Measurements from ENCODE around the gene ARHGAP25. TPM values are rescaled to one million over a fixed set of nuclear protein-coding genes. Genes with fewer than 3 reads are reported as not detected.

The ARHGAP25 gene
- total and polyA plus RNA-seq, 8 donors, result 1.4 to 8.4 (median 2.0) TPM

DNA sequence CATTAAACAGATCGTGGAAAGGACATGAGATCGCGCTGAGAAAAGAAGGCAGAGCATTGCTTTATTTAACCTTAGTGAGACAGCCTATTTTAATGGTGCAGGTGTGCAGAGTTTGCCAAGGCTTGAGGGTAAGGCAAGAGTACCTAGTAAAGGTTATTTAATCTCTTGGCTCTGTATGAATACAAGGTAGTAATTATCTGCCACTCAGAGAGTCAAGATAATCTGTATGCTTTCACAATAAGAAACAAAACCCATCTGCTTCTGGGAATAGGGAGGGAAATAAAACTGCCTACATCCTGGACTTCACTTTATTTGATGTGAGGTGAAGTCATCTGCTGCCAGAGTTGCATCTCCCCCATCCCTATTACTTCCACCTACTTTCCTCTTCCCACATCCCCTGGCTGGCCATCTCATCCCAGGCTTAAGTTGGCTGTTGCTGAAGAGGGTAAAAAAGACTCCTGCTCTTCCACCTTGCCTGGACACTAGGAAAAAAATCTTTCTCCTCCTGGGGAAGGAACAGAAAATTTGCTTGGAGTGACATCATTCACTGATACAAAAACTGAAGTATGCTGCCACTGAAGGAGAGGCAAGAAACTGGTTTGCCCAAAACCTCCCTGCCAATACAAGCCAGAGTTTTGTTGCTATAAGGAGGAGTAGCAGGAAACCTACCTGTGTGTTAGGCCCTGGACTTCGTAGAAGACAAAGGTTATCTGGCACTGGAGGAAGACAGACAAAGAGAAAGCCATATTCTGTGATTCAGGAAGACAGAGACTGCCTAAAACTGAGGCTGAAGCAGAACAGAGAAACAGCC lies 35.8 kb upstream of the ARHGAP25 start:
- intact Hi-C loops (cut with DNase I), result no loop called here
- WGBS, 2 donors, result 65 to 87% methylated on average over 4 of the region's 4 CpGs
- Histone ChIP-seq H3K4me3 (no peak overlapping the region), H3K9me3 (no peaks in the 10 kb centered on the region), H3K27ac (no peak overlapping the region), H3K4me1 (no peaks in the 10 kb centered on the region), H3K27me3 (no peaks in the 10 kb centered on the region), H3K36me3 (no peaks in the 10 kb centered on the region)
- no peak for FAIRE-seq
- no peak for DNase-seq
- TF ChIP-seq, protein P1, sequence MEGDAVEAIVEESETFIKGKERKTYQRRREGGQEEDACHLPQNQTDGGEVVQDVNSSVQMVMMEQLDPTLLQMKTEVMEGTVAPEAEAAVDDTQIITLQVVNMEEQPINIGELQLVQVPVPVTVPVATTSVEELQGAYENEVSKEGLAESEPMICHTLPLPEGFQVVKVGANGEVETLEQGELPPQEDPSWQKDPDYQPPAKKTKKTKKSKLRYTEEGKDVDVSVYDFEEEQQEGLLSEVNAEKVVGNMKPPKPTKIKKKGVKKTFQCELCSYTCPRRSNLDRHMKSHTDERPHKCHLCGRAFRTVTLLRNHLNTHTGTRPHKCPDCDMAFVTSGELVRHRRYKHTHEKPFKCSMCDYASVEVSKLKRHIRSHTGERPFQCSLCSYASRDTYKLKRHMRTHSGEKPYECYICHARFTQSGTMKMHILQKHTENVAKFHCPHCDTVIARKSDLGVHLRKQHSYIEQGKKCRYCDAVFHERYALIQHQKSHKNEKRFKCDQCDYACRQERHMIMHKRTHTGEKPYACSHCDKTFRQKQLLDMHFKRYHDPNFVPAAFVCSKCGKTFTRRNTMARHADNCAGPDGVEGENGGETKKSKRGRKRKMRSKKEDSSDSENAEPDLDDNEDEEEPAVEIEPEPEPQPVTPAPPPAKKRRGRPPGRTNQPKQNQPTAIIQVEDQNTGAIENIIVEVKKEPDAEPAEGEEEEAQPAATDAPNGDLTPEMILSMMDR (IDR thresholded peaks at IDR 0.05), result no peak
- no peak for ATAC-seq

DNA sequence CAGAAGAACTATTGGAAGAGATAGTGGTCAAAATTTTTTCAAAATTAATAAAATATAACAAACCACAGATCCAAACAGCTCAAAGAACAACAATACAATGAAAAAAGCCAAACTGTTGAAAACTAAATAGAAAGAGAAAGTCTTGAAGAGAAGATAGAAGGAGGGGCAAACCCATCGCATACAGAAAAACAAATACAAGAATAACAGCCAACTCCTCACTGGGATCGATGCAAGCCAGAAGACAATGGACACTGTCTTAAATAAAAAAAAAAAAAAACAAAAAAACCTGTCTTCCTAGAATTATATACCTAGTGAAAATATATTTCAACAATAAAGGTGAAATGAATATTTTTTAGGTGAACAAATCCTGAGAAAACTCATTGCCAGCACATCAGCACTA lies 34.1 kb upstream of the ARHGAP25 start:
- intact Hi-C loops (cut with DNase I), result no loop called here
- ATAC-seq, result no peak

DNA sequence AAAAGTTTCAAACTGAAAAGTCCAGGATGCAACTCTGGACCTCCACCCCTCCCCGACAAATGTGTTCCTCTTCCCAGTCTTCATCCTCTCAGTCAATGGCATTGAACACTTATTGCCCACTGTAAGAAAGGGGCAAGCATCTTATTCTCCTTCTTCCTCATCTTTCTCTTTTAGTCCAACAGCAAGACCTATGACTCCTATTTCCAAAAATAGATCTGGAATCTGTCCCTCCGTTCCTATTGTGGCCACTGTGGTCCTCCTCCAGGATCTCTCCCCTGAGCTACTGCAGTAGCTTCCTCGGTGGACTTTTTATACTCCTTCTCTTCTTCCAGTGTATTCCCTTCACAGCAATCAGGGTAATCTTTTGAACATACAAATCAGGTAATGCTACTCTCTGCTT lies 28.0 kb upstream of the ARHGAP25 start:
- TF ChIP-seq, protein P1 (IDR thresholded peaks at IDR 0.05), result no peak
- FAIRE-seq (no peak), ATAC-seq (no peak), DNase-seq (no peak)
- Histone ChIP-seq H3K4me1 (peaks cover 0 to 4% (median 0%) of the 10 kb centered on the region in 3 donors), H3K36me3 (no peaks in the 10 kb centered on the region), H3K4me3 (no peak overlapping the region), H3K27ac (no peak overlapping the region), H3K27me3 (no peaks in the 10 kb centered on the region), H3K9me3 (no peaks in the 10 kb centered on the region)
- WGBS, 2 donors, result 62 to 81% methylated on average over 3 of the region's 3 CpGs
- intact Hi-C loops (cut with DNase I), result no loop called here

More for the DNA sequence above, 34.1 kb upstream of the ARHGAP25 start:
- WGBS, 2 donors, result 92 to 95% methylated on average over 2 of the region's 2 CpGs
- no peaks in the 10 kb centered on the region for H3K27me3 ChIP-seq
- FAIRE-seq (no peak), DNase-seq (no peak)
- H3K4me1 ChIP-seq, result no peaks in the 10 kb centered on the region
- TF ChIP-seq, protein P1 (IDR thresholded peaks at IDR 0.05), result no peak
- H3K27ac ChIP-seq, result no peak overlapping the region
- no peaks in the 10 kb centered on the region for H3K36me3 ChIP-seq
- H3K4me3 ChIP-seq, result no peak overlapping the region
- no peaks in the 10 kb centered on the region for H3K9me3 ChIP-seq

DNA sequence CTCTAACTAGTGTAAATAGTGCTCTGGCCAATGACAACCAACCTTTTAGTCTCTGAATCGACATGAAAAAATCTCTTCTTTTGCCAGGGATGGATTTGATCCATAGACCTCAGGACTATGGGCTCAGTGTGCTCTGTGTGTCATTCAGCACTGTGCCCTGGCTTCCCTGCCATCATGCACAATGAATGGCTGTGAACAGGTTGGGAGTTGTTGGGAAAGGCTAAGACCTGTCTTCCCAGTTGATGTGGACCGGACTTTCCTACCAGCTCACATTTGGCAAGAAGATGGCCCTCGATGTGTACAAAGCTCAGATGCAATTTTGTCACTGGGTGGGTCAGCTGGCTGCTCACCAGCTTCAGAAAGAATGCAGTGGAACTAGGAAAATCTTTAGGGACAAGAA lies 26.0 kb upstream of the ARHGAP25 start:
- Histone ChIP-seq H3K9me3 (no peaks in the 10 kb centered on the region), H3K36me3 (no peaks in the 10 kb centered on the region), H3K27ac (no peak overlapping the region), H3K4me1 (peaks cover 0 to 4% (median 0%) of the 10 kb centered on the region in 3 donors), H3K27me3 (no peaks in the 10 kb centered on the region), H3K4me3 (no peak overlapping the region)
- FAIRE-seq, result no peak
- intact Hi-C loops (cut with DNase I), result no loop called here
- DNase-seq, result no peak
- TF ChIP-seq, protein P1 (IDR thresholded peaks at IDR 0.05), result no peak
- ATAC-seq, result no peak
- WGBS, 2 donors, result 41 to 47% methylated on average over 3 of the region's 3 CpGs

DNA sequence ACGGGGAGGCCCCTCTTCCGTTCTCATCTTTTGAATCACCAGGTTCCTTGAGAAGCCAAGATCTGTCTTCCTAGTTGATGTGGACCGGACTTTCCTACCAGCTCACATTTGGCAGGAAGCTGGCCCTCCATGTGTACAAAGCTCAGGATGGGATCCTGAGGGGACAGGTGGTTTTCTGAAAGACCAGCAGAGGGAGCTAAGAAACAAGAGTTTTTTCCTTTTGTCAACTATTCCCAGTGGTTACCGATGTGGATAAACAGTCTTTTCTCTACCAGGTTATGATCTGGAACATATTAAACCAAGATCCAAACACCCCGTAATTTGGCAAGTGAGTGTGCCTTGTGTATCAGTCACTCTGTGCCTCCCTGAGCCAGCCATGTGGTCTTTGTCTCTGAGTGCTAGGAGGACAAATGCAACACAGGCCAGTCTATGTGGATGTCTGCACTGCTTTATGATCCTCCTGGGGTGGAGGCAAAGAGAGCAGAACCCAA lies 25.1 kb upstream of the ARHGAP25 start:
- 6% methylated on average over 5 of the region's 5 CpGs for WGBS, 2 donors
- ATAC-seq (peak; percentile 69 to 91 (median 86)), FAIRE-seq (no peak), DNase-seq (peak in 1 of 6 donors; percentile 25)
- Histone ChIP-seq H3K4me1 (peaks cover 0 to 4% (median 0%) of the 10 kb centered on the region in 3 donors), H3K9me3 (no peaks in the 10 kb centered on the region), H3K36me3 (no peaks in the 10 kb centered on the region), H3K4me3 (no peak overlapping the region), H3K27me3 (no peaks in the 10 kb centered on the region), H3K27ac (no peak overlapping the region)
- TF ChIP-seq, protein P1 (IDR thresholded peaks at IDR 0.05), result peak; percentile 34 to 60 (median 50)
- intact Hi-C loops (cut with DNase I), result no loop called here

All from pancreas (tissue), 10 donors.